Activated naive CD4-positive, alpha-beta T cell treated with anti-CD3 and anti-CD28 coated beads, Interleukin-2, amount 50 U/mL, for 24 hours (primary cell): ENCODE results near the gene UAP1L1.
"Not testable (repeated sequence)": the region's sequence is repeated elsewhere in the genome, so short reads cannot be mapped to it uniquely, and the experiment has no call there.

Source experiments
- H3K27ac Mint-ChIP-seq: one replicate; pipeline ENCODE4 v1.8.0; 2021; ENCODE audit warnings: mild to moderate bottlenecking, mixed read lengths
- H3K27me3 Mint-ChIP-seq: one replicate; pipeline ENCODE4 v1.8.0; 2021; ENCODE audit warnings: mixed read lengths
- H3K36me3 Mint-ChIP-seq: one replicate; pipeline ENCODE4 v1.8.0; 2021; ENCODE audit warnings: mixed read lengths
- H3K4me1 Mint-ChIP-seq: one replicate; pipeline ENCODE4 v1.8.0; 2021; ENCODE audit warnings: mixed read lengths
- H3K4me3 Mint-ChIP-seq: one replicate; pipeline ENCODE4 v1.8.0; 2021; ENCODE audit warnings: mild to moderate bottlenecking, mixed read lengths
- H3K9me3 Mint-ChIP-seq: one replicate; pipeline ENCODE4 v1.8.0; 2021; ENCODE audit warnings: mixed read lengths

Gene UAP1L1

GRCh38 chr9:137121927-137122795 lies 44.8 kb downstream of the UAP1L1 start:
- not testable (repeated sequence) for H3K27ac Mint-ChIP-seq, H3K9me3 Mint-ChIP-seq, H3K27me3 Mint-ChIP-seq, H3K36me3 Mint-ChIP-seq, H3K4me3 Mint-ChIP-seq
- H3K4me1 Mint-ChIP-seq: peaks cover 25% of the 10 kb centered on the region

- peaks cover 32% of the 10 kb centered on the region for H3K4me1 Mint-ChIP-seq
- not testable (repeated sequence) for H3K4me3 Mint-ChIP-seq, H3K27ac Mint-ChIP-seq, H3K36me3 Mint-ChIP-seq, H3K27me3 Mint-ChIP-seq, H3K9me3 Mint-ChIP-seq
Measured at GRCh38 chr9:137122796-137123467, 45.6 kb downstream of the UAP1L1 start.

GRCh38 chr9:137123468-137123837 lies 46.1 kb downstream of the UAP1L1 start:
- Mint-ChIP-seq H3K4me1 (peaks cover 37% of the 10 kb centered on the region), H3K36me3 (no peaks in the 10 kb centered on the region), H3K27ac (no peak overlapping the region), H3K4me3 (no peak overlapping the region), H3K9me3 (no peaks in the 10 kb centered on the region), H3K27me3 (no peaks in the 10 kb centered on the region)

- not testable (repeated sequence) for H3K9me3 Mint-ChIP-seq, H3K36me3 Mint-ChIP-seq, H3K27me3 Mint-ChIP-seq, H3K27ac Mint-ChIP-seq, H3K4me3 Mint-ChIP-seq
- peaks cover 38% of the 10 kb centered on the region for H3K4me1 Mint-ChIP-seq
Measured at GRCh38 chr9:137123952-137124462, 46.7 kb downstream of the UAP1L1 start.

GRCh38 chr9:137126786-137127185 lies 49.5 kb downstream of the UAP1L1 start:
- Mint-ChIP-seq H3K27ac (peak overlapping the region; percentile 95), H3K36me3 (no peaks in the 10 kb centered on the region), H3K9me3 (no peaks in the 10 kb centered on the region), H3K4me3 (peak overlapping the region; percentile 94), H3K27me3 (no peaks in the 10 kb centered on the region), H3K4me1 (peaks cover 32% of the 10 kb centered on the region)

GRCh38 chr9:137127301-137128157 lies 50.2 kb downstream of the UAP1L1 start:
- H3K27ac Mint-ChIP-seq: peak overlapping the region; percentile 95
- no peaks in the 10 kb centered on the region for H3K27me3 Mint-ChIP-seq
- H3K9me3 Mint-ChIP-seq: no peaks in the 10 kb centered on the region
- H3K4me3 Mint-ChIP-seq: peak overlapping the region; percentile 94
- H3K36me3 Mint-ChIP-seq: no peaks in the 10 kb centered on the region
- H3K4me1 Mint-ChIP-seq: peaks cover 25% of the 10 kb centered on the region

- peaks cover 2% of the 10 kb centered on the region for H3K27me3 Mint-ChIP-seq
- no peaks in the 10 kb centered on the region for H3K36me3 Mint-ChIP-seq
- H3K4me3 Mint-ChIP-seq: peak overlapping the region; percentile 94
- peak overlapping the region; percentile 87 for H3K27ac Mint-ChIP-seq
- peaks cover 23% of the 10 kb centered on the region for H3K4me1 Mint-ChIP-seq
- H3K9me3 Mint-ChIP-seq: no peaks in the 10 kb centered on the region
Measured at GRCh38 chr9:137128158-137128861, 51.0 kb downstream of the UAP1L1 start.

GRCh38 chr9:137128862-137129455 lies 51.6 kb downstream of the UAP1L1 start:
- H3K9me3 Mint-ChIP-seq: no peaks in the 10 kb centered on the region
- peak overlapping the region; percentile 94 for H3K4me3 Mint-ChIP-seq
- no peaks in the 10 kb centered on the region for H3K36me3 Mint-ChIP-seq

GRCh38 chr9:137129456-137130175 lies 52.3 kb downstream of the UAP1L1 start:
- Mint-ChIP-seq H3K27ac (peak overlapping the region; percentile 12), H3K9me3 (no peaks in the 10 kb centered on the region), H3K4me3 (peak overlapping the region; percentile 94), H3K36me3 (no peaks in the 10 kb centered on the region), H3K4me1 (peaks cover 23% of the 10 kb centered on the region), H3K27me3 (peaks cover 2% of the 10 kb centered on the region)

More at GRCh38 chr9:137128862-137129455, 51.6 kb downstream of the UAP1L1 start:
- Mint-ChIP-seq H3K27ac (peak overlapping the region; percentile 87), H3K27me3 (peaks cover 2% of the 10 kb centered on the region), H3K4me1 (peaks cover 23% of the 10 kb centered on the region)

GRCh38 chr9:137130176-137130755 lies 52.9 kb downstream of the UAP1L1 start:
- peak overlapping the region; percentile 82 for H3K4me3 Mint-ChIP-seq
- no peaks in the 10 kb centered on the region for H3K36me3 Mint-ChIP-seq
- peaks cover 2% of the 10 kb centered on the region for H3K27me3 Mint-ChIP-seq
- H3K9me3 Mint-ChIP-seq: no peaks in the 10 kb centered on the region
- H3K27ac Mint-ChIP-seq: peak overlapping the region; percentile 68
- peaks cover 23% of the 10 kb centered on the region for H3K4me1 Mint-ChIP-seq
